Measurements from ENCODE around the gene RPP30. TPM values are rescaled to one million over a fixed set of nuclear protein-coding genes. Genes with fewer than 3 reads are reported as not detected.

The RPP30 gene
- total RNA-seq, 3 donors from 2014 or later = 89.4 to 97.4 (median 90.8) TPM

- H3K27me3 Mint-ChIP-seq (ENCODE audit: low read depth) = peaks cover 3% of the 10 kb centered on the region
- no peaks in the 10 kb centered on the region for H3K9me3 Mint-ChIP-seq
- H3K36me3 Mint-ChIP-seq (ENCODE audit: insufficient read depth) = no peaks in the 10 kb centered on the region
- no peak overlapping the region for H3K4me3 Mint-ChIP-seq
- peaks cover 5% of the 10 kb centered on the region for H3K4me1 Mint-ChIP-seq (ENCODE audit: low read depth)
- DNase-seq (no peak), ATAC-seq (no peak)
Observed at GRCh38 chr10:90916392-90917237, 44.8 kb downstream of the RPP30 start.

- Mint-ChIP-seq H3K27me3 (ENCODE audit: low read depth) (peaks cover 2% of the 10 kb centered on the region), H3K9me3 (no peaks in the 10 kb centered on the region), H3K4me3 (no peak overlapping the region), H3K36me3 (ENCODE audit: insufficient read depth) (no peaks in the 10 kb centered on the region), H3K4me1 (ENCODE audit: low read depth) (peaks cover under 1% of the 10 kb centered on the region)
- DNase-seq = no peak
- ATAC-seq = no peak
Observed at GRCh38 chr10:90917238-90917967, 45.6 kb downstream of the RPP30 start.

- ATAC-seq (no peak), DNase-seq (no peak)
- Mint-ChIP-seq H3K36me3 (ENCODE audit: insufficient read depth) (no peaks in the 10 kb centered on the region), H3K27me3 (ENCODE audit: low read depth) (peaks cover 2% of the 10 kb centered on the region), H3K4me3 (no peak overlapping the region), H3K9me3 (no peaks in the 10 kb centered on the region), H3K4me1 (ENCODE audit: low read depth) (no peaks in the 10 kb centered on the region)
Observed at GRCh38 chr10:90917968-90918318, 46.2 kb downstream of the RPP30 start.

DNA sequence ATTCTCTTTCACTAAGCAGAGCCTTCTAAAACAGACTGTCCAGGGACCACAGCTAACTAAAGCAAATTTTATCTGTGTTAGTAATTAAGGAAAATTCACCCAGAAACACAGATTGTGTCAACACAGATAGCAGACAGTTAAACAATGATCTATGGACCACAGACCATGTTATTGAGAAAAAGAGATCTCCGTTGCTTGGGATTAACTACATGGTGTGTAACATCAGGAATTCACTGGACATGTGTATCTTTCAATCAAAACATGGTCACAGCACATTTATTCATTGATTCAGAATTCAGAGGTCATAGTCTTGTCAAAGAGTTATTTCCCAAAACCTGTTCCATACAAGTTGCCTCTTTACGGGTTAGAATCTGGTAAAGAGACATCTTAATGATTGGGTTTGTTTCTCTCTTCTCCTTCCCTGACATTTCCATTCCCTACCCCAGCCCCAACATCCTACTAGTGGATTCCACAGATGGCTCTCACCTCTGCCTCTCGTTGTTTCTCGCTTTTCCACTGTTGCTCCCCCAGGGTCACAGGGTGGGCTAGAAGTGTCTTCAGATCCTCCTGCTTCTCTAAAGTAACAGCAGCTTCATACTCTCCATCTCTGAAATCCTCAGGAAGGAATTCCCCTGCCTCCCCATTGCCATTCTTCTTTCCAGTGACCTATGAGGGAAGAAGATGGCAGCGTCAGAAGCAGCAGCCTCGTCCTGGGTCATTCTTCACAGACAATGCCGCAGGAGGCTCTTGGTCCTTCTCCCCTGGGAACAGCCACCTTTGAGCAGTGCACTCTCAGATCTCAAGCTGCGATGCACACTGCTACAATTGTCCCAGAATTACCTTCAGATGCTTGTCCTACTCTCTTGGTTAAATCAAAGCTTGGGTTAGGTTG lies 48.2 kb downstream of the RPP30 start:
- Mint-ChIP-seq H3K36me3 (ENCODE audit: insufficient read depth) (no peaks in the 10 kb centered on the region), H3K9me3 (no peaks in the 10 kb centered on the region)

GRCh38 chr10:90920986-90921666 lies 49.4 kb downstream of the RPP30 start, which contains the start of gene ANKRD1:
Gene ANKRD1 (minus strand): TSS chr10:90921087. CDS start chr10:90921027, 60 bp downstream.
- Mint-ChIP-seq H3K4me1 (ENCODE audit: low read depth) (no peaks in the 10 kb centered on the region), H3K36me3 (ENCODE audit: insufficient read depth) (no peaks in the 10 kb centered on the region), H3K27me3 (ENCODE audit: low read depth) (peaks cover 7% of the 10 kb centered on the region), H3K9me3 (no peaks in the 10 kb centered on the region), H3K4me3 (no peak within 1 kb of the TSS)
- DNase-seq (no peak), ATAC-seq (no peak)

More for the DNA sequence above, 48.2 kb downstream of the RPP30 start:
- DNase-seq (no peak), ATAC-seq (no peak)
- Mint-ChIP-seq H3K4me1 (ENCODE audit: low read depth) (no peaks in the 10 kb centered on the region), H3K27me3 (ENCODE audit: low read depth) (peaks cover 9% of the 10 kb centered on the region), H3K4me3 (no peak overlapping the region)

DNA sequence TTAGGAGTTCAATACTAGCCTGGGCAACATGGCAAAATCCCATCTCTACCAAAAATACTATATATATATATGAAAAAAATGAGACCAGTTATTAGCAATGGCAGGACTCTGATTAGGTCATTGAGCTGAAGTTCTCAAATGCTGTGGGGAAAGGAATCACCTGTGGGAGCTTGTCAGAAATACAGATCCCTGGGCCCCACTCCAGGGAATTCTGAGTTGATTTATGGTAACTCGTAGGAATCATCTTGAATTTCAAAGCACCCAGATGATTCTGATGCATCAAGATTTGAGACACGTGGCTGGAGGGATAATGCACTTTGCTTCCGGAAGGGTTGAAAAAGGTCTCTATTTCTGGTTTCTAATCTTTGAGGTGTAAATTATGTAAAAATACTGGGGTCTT lies 50.1 kb downstream of the RPP30 start:
- Mint-ChIP-seq H3K27me3 (ENCODE audit: low read depth) (peaks cover 7% of the 10 kb centered on the region), H3K36me3 (ENCODE audit: insufficient read depth) (no peaks in the 10 kb centered on the region), H3K4me1 (ENCODE audit: low read depth) (no peaks in the 10 kb centered on the region), H3K9me3 (no peaks in the 10 kb centered on the region), H3K4me3 (no peak overlapping the region)
- DNase-seq (no peak), ATAC-seq (no peak)

GRCh38 chr10:90923111-90923731 lies 51.4 kb downstream of the RPP30 start:
- H3K36me3 Mint-ChIP-seq (ENCODE audit: insufficient read depth) = no peaks in the 10 kb centered on the region
- ATAC-seq (no peak), DNase-seq (no peak)
- no peaks in the 10 kb centered on the region for H3K9me3 Mint-ChIP-seq
- no peaks in the 10 kb centered on the region for H3K4me1 Mint-ChIP-seq (ENCODE audit: low read depth)
- H3K27me3 Mint-ChIP-seq (ENCODE audit: low read depth) = peaks cover 7% of the 10 kb centered on the region
- H3K4me3 Mint-ChIP-seq = no peak overlapping the region

- H3K9me3 Mint-ChIP-seq = no peaks in the 10 kb centered on the region
- no peaks in the 10 kb centered on the region for H3K36me3 Mint-ChIP-seq (ENCODE audit: insufficient read depth)
- no peak overlapping the region for H3K4me3 Mint-ChIP-seq
- H3K27me3 Mint-ChIP-seq (ENCODE audit: low read depth) = peaks cover 13% of the 10 kb centered on the region
- DNase-seq (no peak), ATAC-seq (no peak)
- H3K4me1 Mint-ChIP-seq (ENCODE audit: low read depth) = no peaks in the 10 kb centered on the region
Observed at GRCh38 chr10:90924552-90924951, 52.8 kb downstream of the RPP30 start.

DNA sequence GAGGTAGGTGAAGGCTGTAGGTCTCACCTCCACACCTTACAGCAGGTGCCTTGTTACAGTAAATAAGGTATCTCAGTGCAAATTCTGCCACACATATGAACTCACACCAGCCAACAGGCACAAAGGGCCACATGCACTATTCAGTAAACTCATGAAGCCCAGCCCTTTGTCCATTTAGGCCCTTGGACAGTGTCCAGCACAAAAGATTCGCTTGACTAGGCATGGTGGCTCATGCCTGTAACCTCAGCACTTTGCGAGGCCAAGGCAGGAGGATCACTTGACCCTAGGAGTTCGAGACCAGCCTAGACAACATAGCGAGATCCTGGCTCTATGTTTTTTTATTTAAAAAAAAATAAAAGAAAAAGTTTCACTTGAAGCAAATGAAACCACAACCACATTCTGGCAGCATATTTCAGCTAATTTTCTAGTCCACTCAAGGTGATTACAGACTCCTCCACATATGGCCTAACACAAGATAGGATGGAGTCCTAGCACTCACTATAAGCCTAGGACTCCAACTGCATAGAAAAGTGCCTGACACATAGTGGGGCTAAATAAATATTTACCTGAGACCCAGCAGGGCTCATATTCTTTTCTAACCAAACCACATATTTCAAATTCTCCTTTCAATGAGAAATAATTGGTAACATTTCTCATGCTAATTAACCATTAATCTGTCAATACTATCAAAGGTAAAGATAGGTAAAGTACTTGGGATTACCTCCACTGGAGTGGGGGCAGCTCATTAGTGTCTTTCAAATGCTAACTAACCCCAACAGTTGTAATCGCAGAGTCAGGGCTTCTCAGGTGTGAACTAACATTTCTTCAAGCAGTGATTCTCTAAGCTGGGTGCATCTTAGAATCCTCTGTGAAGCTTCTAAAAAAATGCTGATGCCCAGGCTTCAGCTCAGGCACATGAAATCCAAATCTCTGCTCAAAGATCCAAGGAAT lies 53.6 kb downstream of the RPP30 start:
- H3K9me3 Mint-ChIP-seq = no peaks in the 10 kb centered on the region
- H3K4me1 Mint-ChIP-seq (ENCODE audit: low read depth) = no peaks in the 10 kb centered on the region
- H3K27me3 Mint-ChIP-seq (ENCODE audit: low read depth) = peaks cover 18% of the 10 kb centered on the region
- DNase-seq = no peak
- H3K4me3 Mint-ChIP-seq = no peak overlapping the region
- no peak for ATAC-seq
- no peaks in the 10 kb centered on the region for H3K36me3 Mint-ChIP-seq (ENCODE audit: insufficient read depth)

DNA sequence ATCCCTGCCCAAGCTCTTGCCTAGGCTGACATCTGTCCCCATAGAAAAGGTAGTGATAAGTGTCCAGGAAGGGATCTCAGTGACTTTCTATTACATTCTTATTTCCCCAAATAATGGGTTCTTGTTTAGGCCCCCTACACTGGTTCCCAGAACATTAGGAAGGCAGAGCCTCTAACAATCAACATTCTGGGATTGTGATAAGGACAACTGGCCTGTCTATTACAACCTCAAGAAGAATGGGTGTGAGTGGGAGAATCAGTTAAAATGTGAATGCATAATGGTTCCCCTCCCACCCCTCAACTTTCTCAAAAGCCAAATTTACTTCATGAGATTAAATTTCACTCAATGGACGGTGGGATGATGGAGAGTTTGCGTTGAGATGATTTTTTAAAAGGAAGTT lies 55.5 kb downstream of the RPP30 start:
- Mint-ChIP-seq H3K27me3 (ENCODE audit: low read depth) (peaks cover 25% of the 10 kb centered on the region), H3K4me1 (ENCODE audit: low read depth) (no peaks in the 10 kb centered on the region), H3K9me3 (no peaks in the 10 kb centered on the region), H3K4me3 (no peak overlapping the region), H3K36me3 (ENCODE audit: insufficient read depth) (no peaks in the 10 kb centered on the region)
- ATAC-seq (no peak), DNase-seq (no peak)

GRCh38 chr10:90929179-90929578 lies 57.4 kb downstream of the RPP30 start:
- Mint-ChIP-seq H3K9me3 (no peaks in the 10 kb centered on the region), H3K27me3 (ENCODE audit: low read depth) (peaks cover 17% of the 10 kb centered on the region), H3K4me1 (ENCODE audit: low read depth) (no peaks in the 10 kb centered on the region), H3K36me3 (ENCODE audit: insufficient read depth) (no peaks in the 10 kb centered on the region), H3K4me3 (no peak overlapping the region)
- DNase-seq (no peak), ATAC-seq (no peak)

GRCh38 chr10:90930070-90930837 lies 58.5 kb downstream of the RPP30 start:
- no peaks in the 10 kb centered on the region for H3K9me3 Mint-ChIP-seq
- no peaks in the 10 kb centered on the region for H3K36me3 Mint-ChIP-seq (ENCODE audit: insufficient read depth)
- ATAC-seq (no peak), DNase-seq (no peak)
- peaks cover 17% of the 10 kb centered on the region for H3K27me3 Mint-ChIP-seq (ENCODE audit: low read depth)
- no peaks in the 10 kb centered on the region for H3K4me1 Mint-ChIP-seq (ENCODE audit: low read depth)
- no peak overlapping the region for H3K4me3 Mint-ChIP-seq

Data from activated T-cell treated with anti-CD3 and anti-CD28 coated beads, Interleukin-2, amount 50 U/mL, for 4 hours (primary cell).